NCI-H2081 (cell line): ENCODE measurements around the gene TTYH3.
"Not testable (repeated sequence)": the region's sequence is repeated elsewhere in the genome, so short reads cannot be mapped to it uniquely, and the experiment has no call there.

Experiments
- DNase-seq, 2 experiments: peaks; one replicate each; lab custom pipeline; 2025; lab: John Stamatoyannopoulos, UW

Gene TTYH3

GRCh38 chr7:2665359-2665791, 33.6 kb downstream of the TTYH3 start:
- no peak for DNase-seq

- DNase-seq, result no peak
Observed at GRCh38 chr7:2666155-2666554, 34.4 kb downstream of the TTYH3 start.

GRCh38 chr7:2666588-2667250, 34.9 kb downstream of the TTYH3 start:
- DNase-seq, result peak in 1 of 2 experiments; percentile 47

- no peak for DNase-seq
Observed at GRCh38 chr7:2667843-2668242, 36.1 kb downstream of the TTYH3 start.

- no peak for DNase-seq
Observed at GRCh38 chr7:2668401-2668800, 36.6 kb downstream of the TTYH3 start.

- DNase-seq, result no peak
Observed at GRCh38 chr7:2670171-2670570, 38.4 kb downstream of the TTYH3 start.

- peak; percentile 62 to 67 for DNase-seq
Observed at GRCh38 chr7:2670720-2671391, 39.1 kb downstream of the TTYH3 start.

GRCh38 chr7:2673214-2673613, 41.4 kb downstream of the TTYH3 start:
- DNase-seq, result not testable (repeated sequence)

GRCh38 chr7:2673934-2674333, 42.1 kb downstream of the TTYH3 start:
- DNase-seq, result no peak

- DNase-seq, result no peak
Observed at GRCh38 chr7:2675256-2675764, 43.5 kb downstream of the TTYH3 start.

GRCh38 chr7:2676576-2676975, 44.8 kb downstream of the TTYH3 start:
- DNase-seq, result not testable (repeated sequence)

- DNase-seq, result not testable (repeated sequence)
Observed at GRCh38 chr7:2678454-2678853, 46.7 kb downstream of the TTYH3 start.

GRCh38 chr7:2679135-2680127, 47.6 kb downstream of the TTYH3 start:
- not testable (repeated sequence) for DNase-seq

GRCh38 chr7:2680256-2680655, 48.5 kb downstream of the TTYH3 start:
- no peak for DNase-seq

- peak; percentile 57 to 60 for DNase-seq
Observed at GRCh38 chr7:2680792-2681490, 49.2 kb downstream of the TTYH3 start.

- DNase-seq, result no peak
Observed at GRCh38 chr7:2681929-2682799, 50.4 kb downstream of the TTYH3 start.

GRCh38 chr7:2684501-2684900, 52.7 kb downstream of the TTYH3 start:
- DNase-seq, result no peak

GRCh38 chr7:2686101-2686500, 54.3 kb downstream of the TTYH3 start:
- no peak for DNase-seq

GRCh38 chr7:2687338-2687869, 55.6 kb downstream of the TTYH3 start:
- peak in 1 of 2 experiments; percentile 18 for DNase-seq

- DNase-seq, result no peak
Observed at GRCh38 chr7:2687881-2688318, 56.1 kb downstream of the TTYH3 start, which contains the start of gene AMZ1. AMZ1 (plus strand) TSS chr7:2688202; CDS start chr7:2700452, 12,250 bp downstream.
